Astrocyte (in vitro differentiated cells and primary cell): ENCODE results near the gene BCL2. TPM values are rescaled to one million over a fixed set of nuclear protein-coding genes. Genes with fewer than 3 reads are reported as not detected.

Experiments used
- DNase-seq: peaks from one replicate; pipeline ENCODE4 v3.0.0-alpha.2; 2010; ENCODE audit warnings: low read depth
- FAIRE-seq: peaks from 2 replicates; lab custom pipeline; 2011; peaks lifted over from hg19 to GRCh38; lab: Jason Lieb, UNC
- H2AFZ ChIP-seq: 2 replicates; pipeline ENCODE4 v1.6.0; 2012; ENCODE audit warnings: low read depth, low read length, inconsistent platforms
- H3K27ac ChIP-seq: 2 replicates; pipeline ENCODE4 v1.5.1; 2011; ENCODE audit warnings: low read depth, low read length, inconsistent platforms
- H3K27me3 ChIP-seq: 2 replicates; pipeline ENCODE4 v1.6.0; 2011; ENCODE audit warnings: low read length, inconsistent platforms; ENCODE audit not compliant: insufficient read depth
- H3K36me3 ChIP-seq: 2 replicates; pipeline ENCODE4 v1.5.1; 2011; ENCODE audit warnings: low read length, inconsistent platforms; ENCODE audit not compliant: insufficient read depth
- H3K4me1 ChIP-seq: 2 replicates; pipeline ENCODE4 v1.5.1; 2011; ENCODE audit warnings: low read length, inconsistent platforms; ENCODE audit not compliant: insufficient read depth
- H3K4me2 ChIP-seq: 2 replicates; pipeline ENCODE4 v1.6.0; 2012; ENCODE audit warnings: low read length, inconsistent platforms
- H3K4me3 ChIP-seq: 2 replicates; pipeline ENCODE4 v1.5.1; 2011; ENCODE audit warnings: low read depth, mild to moderate bottlenecking, low read length, inconsistent platforms; ENCODE audit not compliant: insufficient read depth
- H3K79me2 ChIP-seq: 2 replicates; pipeline ENCODE4 v1.6.0; 2012; ENCODE audit warnings: mild to moderate bottlenecking, low read length, inconsistent platforms; ENCODE audit not compliant: insufficient read depth
- H3K9ac ChIP-seq: 2 replicates; pipeline ENCODE4 v1.6.0; 2012; ENCODE audit warnings: mild to moderate bottlenecking, low read length, inconsistent platforms
- H3K9me3 ChIP-seq: 2 replicates; pipeline ENCODE4 v1.5.1; 2012; ENCODE audit warnings: low read depth, mild to moderate bottlenecking, low read length, inconsistent platforms; ENCODE audit not compliant: insufficient read depth
- H4K20me1 ChIP-seq: 2 replicates; pipeline ENCODE4 v1.6.0; 2012; ENCODE audit warnings: low read length, inconsistent platforms; ENCODE audit not compliant: insufficient read depth
- H3K27ac Mint-ChIP-seq: one replicate; pipeline ENCODE4 v1.8.0; 2021; ENCODE audit warnings: mild to moderate bottlenecking, mixed read lengths; ENCODE audit not compliant: unreplicated experiment
- H3K27me3 Mint-ChIP-seq: one replicate; pipeline ENCODE4 v1.8.0; 2021; ENCODE audit warnings: low read depth, mixed read lengths; ENCODE audit not compliant: unreplicated experiment
- H3K36me3 Mint-ChIP-seq: one replicate; pipeline ENCODE4 v1.8.0; 2021; ENCODE audit warnings: low read depth, mixed read lengths; ENCODE audit not compliant: unreplicated experiment
- H3K4me1 Mint-ChIP-seq: one replicate; pipeline ENCODE4 v1.8.0; 2021; ENCODE audit warnings: low read depth, mixed read lengths; ENCODE audit not compliant: unreplicated experiment
- H3K4me3 Mint-ChIP-seq: one replicate; pipeline ENCODE4 v1.8.0; 2021; ENCODE audit warnings: mild to moderate bottlenecking, moderate library complexity, mixed read lengths; ENCODE audit not compliant: unreplicated experiment
- H3K9me3 Mint-ChIP-seq: one replicate; pipeline ENCODE4 v1.8.0; 2021; ENCODE audit warnings: mild to moderate bottlenecking, mixed read lengths; ENCODE audit not compliant: unreplicated experiment
- EZH2 ChIP-seq: IDR thresholded peaks from 2 replicates; pipeline ENCODE4 v1.6.1; 2012; ENCODE audit warnings: mild to moderate bottlenecking, low read length, inconsistent platforms; ENCODE audit not compliant: insufficient read depth
- total RNA-seq: library from RNA; stranded (reverse); gene quantifications from 2 replicates; pipeline ENCODE4 v1.2.1, GENCODE V29; 2021
- TF ChIP-seq, protein P1 (sequence below): IDR thresholded peaks from 2 replicates; pipeline ENCODE4 v1.5.1; 2011; ENCODE audit warnings: low read depth, mild to moderate bottlenecking, inconsistent platforms, low read length, moderate library complexity; ENCODE audit not compliant: insufficient read depth

The BCL2 gene
- total RNA-seq, 1 donor from 2014 or later, result 1.7 TPM

DNA sequence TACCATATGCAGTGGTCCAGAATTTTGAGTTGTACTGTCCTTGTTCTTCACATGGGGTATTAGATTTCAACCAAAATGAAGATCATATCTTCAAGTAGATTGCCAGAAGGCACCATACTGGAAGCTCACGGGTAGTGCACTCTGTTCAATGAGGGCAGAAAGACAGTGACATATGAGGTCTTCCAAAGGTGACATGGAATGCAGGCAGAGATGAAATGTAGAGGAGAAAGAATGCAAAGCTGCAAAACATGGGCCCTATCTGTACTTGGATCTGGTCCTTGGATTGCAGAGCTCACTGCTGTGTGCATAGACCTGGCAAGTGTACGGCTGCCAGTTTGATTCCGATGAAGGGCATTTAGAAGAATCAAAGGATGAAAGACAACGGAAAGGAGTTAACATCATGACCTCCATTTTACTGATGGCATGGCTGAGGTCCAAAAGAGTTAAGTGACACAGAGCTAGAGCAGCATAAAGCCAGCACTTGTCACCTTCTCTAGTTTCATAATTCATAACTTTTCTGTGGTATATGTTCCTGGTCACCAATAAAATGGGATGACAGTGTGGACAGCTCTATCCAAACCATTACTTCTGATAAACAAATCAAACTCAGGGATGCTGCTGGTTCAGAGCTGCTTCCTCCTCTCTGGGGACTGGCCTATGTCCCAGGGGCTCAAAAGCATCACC, 64.7 kb downstream of the BCL2 start:
- TF ChIP-seq EZH2, result no peak
- TF ChIP-seq, protein P1, sequence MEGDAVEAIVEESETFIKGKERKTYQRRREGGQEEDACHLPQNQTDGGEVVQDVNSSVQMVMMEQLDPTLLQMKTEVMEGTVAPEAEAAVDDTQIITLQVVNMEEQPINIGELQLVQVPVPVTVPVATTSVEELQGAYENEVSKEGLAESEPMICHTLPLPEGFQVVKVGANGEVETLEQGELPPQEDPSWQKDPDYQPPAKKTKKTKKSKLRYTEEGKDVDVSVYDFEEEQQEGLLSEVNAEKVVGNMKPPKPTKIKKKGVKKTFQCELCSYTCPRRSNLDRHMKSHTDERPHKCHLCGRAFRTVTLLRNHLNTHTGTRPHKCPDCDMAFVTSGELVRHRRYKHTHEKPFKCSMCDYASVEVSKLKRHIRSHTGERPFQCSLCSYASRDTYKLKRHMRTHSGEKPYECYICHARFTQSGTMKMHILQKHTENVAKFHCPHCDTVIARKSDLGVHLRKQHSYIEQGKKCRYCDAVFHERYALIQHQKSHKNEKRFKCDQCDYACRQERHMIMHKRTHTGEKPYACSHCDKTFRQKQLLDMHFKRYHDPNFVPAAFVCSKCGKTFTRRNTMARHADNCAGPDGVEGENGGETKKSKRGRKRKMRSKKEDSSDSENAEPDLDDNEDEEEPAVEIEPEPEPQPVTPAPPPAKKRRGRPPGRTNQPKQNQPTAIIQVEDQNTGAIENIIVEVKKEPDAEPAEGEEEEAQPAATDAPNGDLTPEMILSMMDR, result no peak
- Histone ChIP-seq H3K9me3 (no peaks in the 10 kb centered on the region), H3K4me1 (no peaks in the 10 kb centered on the region), H3K79me2 (no peaks in the 10 kb centered on the region), H3K9ac (no peak overlapping the region), H4K20me1 (no peaks in the 10 kb centered on the region), H3K4me2 (no peak overlapping the region), H3K36me3 (no peaks in the 10 kb centered on the region), H2AFZ (no peak overlapping the region), H3K27me3 (no peaks in the 10 kb centered on the region), H3K27ac (no peak overlapping the region), H3K4me3 (no peak overlapping the region)
- H3K36me3 Mint-ChIP-seq, result no peaks in the 10 kb centered on the region
- peaks cover 6% of the 10 kb centered on the region for H3K4me1 Mint-ChIP-seq
- H3K9me3 Mint-ChIP-seq, result no peaks in the 10 kb centered on the region
- peaks cover 3% of the 10 kb centered on the region for H3K27me3 Mint-ChIP-seq
- DNase-seq, result no peak
- no peak overlapping the region for H3K4me3 Mint-ChIP-seq
- FAIRE-seq, result no peak
- H3K27ac Mint-ChIP-seq, result no peak overlapping the region

DNA sequence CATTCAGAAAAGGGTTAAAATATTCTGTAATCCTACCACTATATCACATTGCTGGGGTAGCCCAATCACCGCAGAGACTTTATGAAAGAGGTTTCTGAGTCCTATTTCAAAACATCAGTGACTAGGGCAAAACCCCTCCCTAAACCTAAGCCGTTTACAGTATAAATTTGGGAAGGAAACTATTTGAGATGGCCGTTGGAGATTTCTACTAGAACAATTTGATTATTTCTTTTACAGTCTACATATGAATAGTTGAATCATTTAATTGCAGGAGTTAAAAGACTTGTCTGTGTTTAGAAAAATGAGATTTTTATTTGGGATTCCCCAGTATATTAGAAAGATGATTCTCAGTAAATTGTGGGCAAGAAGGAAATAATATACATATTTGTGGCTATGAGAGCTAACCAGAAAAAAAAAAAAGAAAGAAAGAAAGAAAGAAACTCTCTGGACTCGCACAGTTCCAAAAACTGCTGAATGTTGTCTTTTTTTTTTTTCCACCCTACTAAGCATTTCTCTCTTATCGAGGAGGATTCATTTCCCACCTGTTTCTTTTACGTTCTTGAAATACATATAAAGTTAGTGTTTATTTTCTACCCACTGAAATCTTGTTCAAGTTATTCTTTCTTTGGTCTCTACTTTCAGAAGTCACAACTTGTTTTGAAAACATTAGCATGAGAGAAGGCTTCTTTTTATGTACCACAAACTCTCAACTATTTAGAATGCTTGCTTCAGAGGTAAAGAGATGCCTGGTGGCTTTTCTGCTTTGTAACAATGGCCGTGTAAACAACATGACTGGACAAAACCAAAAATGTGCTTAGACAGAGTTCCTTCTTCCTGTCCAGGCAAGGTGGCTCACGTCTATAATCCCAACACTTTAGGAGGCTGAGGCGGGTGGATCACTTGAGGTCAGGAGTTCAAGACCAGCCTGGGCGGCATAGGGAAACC, 65.9 kb downstream of the BCL2 start:
- Histone ChIP-seq H3K4me1 (no peaks in the 10 kb centered on the region), H3K79me2 (no peaks in the 10 kb centered on the region), H3K4me3 (no peak overlapping the region), H3K4me2 (peak overlapping the region; percentile 49), H3K27me3 (no peaks in the 10 kb centered on the region), H3K9ac (no peak overlapping the region), H4K20me1 (no peaks in the 10 kb centered on the region), H3K36me3 (no peaks in the 10 kb centered on the region), H3K27ac (no peak overlapping the region), H2AFZ (no peak overlapping the region), H3K9me3 (no peaks in the 10 kb centered on the region)
- DNase-seq, result peak; percentile 59
- Mint-ChIP-seq H3K9me3 (no peaks in the 10 kb centered on the region), H3K27me3 (no peaks in the 10 kb centered on the region), H3K4me1 (peaks cover 6% of the 10 kb centered on the region), H3K36me3 (no peaks in the 10 kb centered on the region), H3K4me3 (no peak overlapping the region), H3K27ac (peak overlapping the region; percentile 6)
- TF ChIP-seq EZH2, result no peak
- TF ChIP-seq, protein P1, result no peak
- FAIRE-seq, result peak; percentile 47
